Body of pancreas (tissue), 4 donors: ENCODE results near the gene TEX51. TPM values are rescaled to one million over a fixed set of nuclear protein-coding genes. Genes with fewer than 3 reads are reported as not detected.

Source experiments
- ATAC-seq: fragments of 150-250 bp; one replicate; pipeline ENCODE4 v1.9.1; 2016
- DNase-seq, 4 donors: peaks; one replicate each; pipeline ENCODE4 v3.0.0-alpha.2; 2019
- H3K27ac ChIP-seq, 4 donors: fragments of 200-600 bp; sonication (generic); 1 replicate in 3 of 4; 2 replicates in 1 of 4; pipeline versions ENCODE4 v1.5.1 to v1.6.1; 2016 to 2019; ENCODE audit warnings: mild to moderate bottlenecking in 1 of 4, mixed read lengths in 1 of 4, moderate library complexity in 1 of 4
- H3K27me3 ChIP-seq, 2 donors: fragments of 200-600 bp; sonication (generic); one replicate each; pipeline ENCODE4 v1.6.0; 2016; ENCODE audit warnings: mild to moderate bottlenecking in 1 of 2
- H3K36me3 ChIP-seq, 2 donors: fragments of 200-600 bp; sonication (generic); replicated peaks in 1 of 2; 2 replicates each; pipeline ENCODE4 v1.5.1; 2016; ENCODE audit warnings: low read depth in 2 of 2; ENCODE audit not compliant: insufficient read depth in 1 of 2
- H3K4me1 ChIP-seq: fragments of 200-600 bp; sonication (generic); one replicate; pipeline ENCODE4 v1.6.0; 2016
- H3K4me3 ChIP-seq, 2 donors: fragments of 200-600 bp; sonication (generic); 1 replicate in 1 of 2; 2 replicates in 1 of 2; pipeline ENCODE4 v1.5.1; 2016 to 2019
- H3K9me3 ChIP-seq, 3 donors: fragments of 200-600 bp; sonication (generic); 1 replicate in 2 of 3; 2 replicates in 1 of 3; pipeline ENCODE4 v1.5.1; 2016
- CTCF ChIP-seq, 7 experiments: fragments of 450-650 bp in 4 of 7; fragments of 200-600 bp in 3 of 7; sonication (generic) in 3 of 7; IDR thresholded peaks; one replicate each; pipeline ENCODE4 v1.5.1; 2016 to 2019; ENCODE audit warnings: antibody characterized with exemption in 7 of 7
- POLR2A ChIP-seq, 3 donors: fragments of 450-650 bp; IDR thresholded peaks; one replicate each; pipeline ENCODE4 v1.6.1; 2016; ENCODE audit warnings: antibody characterized with exemption in 3 of 3, mild to moderate bottlenecking in 2 of 3
- WGBS, 2 donors: methylation state at CpG; one replicate each; pipeline ENCODE4 v1.1.5; 2017; 5-methylcytosine and 5-hydroxymethylcytosine counted together
- intact Hi-C: fragments of 100-400 bp; cut with DNase I; formaldehyde crosslinking; loops from one replicate; pipeline ENCODE4 v1.15.1; 2023
- total RNA-seq, 2 donors: library from RNA; depleted of rRNA; stranded (reverse); fragments of >200 nt; gene quantifications; one replicate each; pipeline ENCODE4 v1.1.0, GENCODE V29; 2016

The TEX51 gene
- total RNA-seq, 2 donors from 2014 or later: not detected

DNA sequence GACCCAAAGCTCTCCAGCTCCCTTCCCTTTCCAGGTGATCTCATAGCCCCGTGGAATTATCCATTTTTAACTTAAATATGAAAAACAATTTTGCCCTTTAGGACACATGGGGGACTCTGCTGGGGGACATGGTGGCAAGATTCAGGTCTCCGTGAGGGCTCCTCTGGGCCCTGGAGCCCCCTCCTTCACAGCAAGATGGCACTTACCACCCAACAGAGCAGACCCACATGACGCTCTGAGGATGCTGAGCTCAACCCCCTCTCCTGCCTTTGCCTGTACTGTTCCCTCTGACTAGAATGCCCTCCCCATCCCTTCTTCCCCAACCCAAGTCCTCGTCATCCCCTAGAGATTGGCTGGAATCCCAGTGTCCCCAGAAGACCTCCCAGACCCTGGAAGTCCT is 17.2 kb downstream of the TEX51 start:
- ATAC-seq: no peak
- H3K4me3 ChIP-seq: no peak overlapping the region
- H3K27ac ChIP-seq: no peak overlapping the region
- no peaks in the 10 kb centered on the region for H3K36me3 ChIP-seq
- WGBS, 2 donors: 73 to 79% methylated on average over 4 of the region's 4 CpGs
- no peak for DNase-seq
- intact Hi-C loops: no loop called here
- H3K27me3 ChIP-seq: no peaks in the 10 kb centered on the region
- no peaks in the 10 kb centered on the region for H3K4me1 ChIP-seq
- TF ChIP-seq POLR2A (IDR thresholded peaks at IDR 0.05): no peak
- no peak for TF ChIP-seq CTCF (IDR thresholded peaks at IDR 0.05)
- no peaks in the 10 kb centered on the region for H3K9me3 ChIP-seq

GRCh38 chr2:126916744-126917143 is 18.1 kb downstream of the TEX51 start:
- 81 to 85% methylated on average over 4 of the region's 4 CpGs for WGBS, 2 donors
- H3K4me1 ChIP-seq: no peaks in the 10 kb centered on the region
- no peak overlapping the region for H3K27ac ChIP-seq
- no peak overlapping the region for H3K4me3 ChIP-seq
- H3K9me3 ChIP-seq: no peaks in the 10 kb centered on the region
- ATAC-seq (no peak), DNase-seq (no peak)
- TF ChIP-seq POLR2A (IDR thresholded peaks at IDR 0.05) (no peak), CTCF (IDR thresholded peaks at IDR 0.05) (no peak)
- intact Hi-C loops: no loop called here
- no peaks in the 10 kb centered on the region for H3K36me3 ChIP-seq
- H3K27me3 ChIP-seq: no peaks in the 10 kb centered on the region

DNA sequence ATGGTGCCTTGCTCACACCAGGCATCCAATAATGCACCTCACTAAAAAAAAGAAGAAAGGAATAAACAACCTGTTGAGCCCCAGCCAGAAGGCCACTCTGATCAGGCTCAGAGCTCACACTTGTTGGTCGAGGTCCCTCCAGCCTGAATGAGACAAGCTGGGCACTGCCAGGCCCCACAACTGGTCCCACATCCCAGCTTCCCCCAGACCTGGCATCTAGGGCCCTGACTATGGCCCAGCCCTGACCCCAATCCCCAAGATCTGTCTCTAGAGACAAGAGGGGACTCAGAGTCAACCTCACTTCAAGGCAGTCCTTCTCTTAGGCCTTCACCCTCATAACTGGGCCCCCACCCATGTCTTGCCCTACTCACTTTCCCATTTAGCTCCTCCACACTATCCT is 22.4 kb downstream of the TEX51 start:
- TF ChIP-seq CTCF (IDR thresholded peaks at IDR 0.05) (no peak), POLR2A (IDR thresholded peaks at IDR 0.05) (no peak)
- ATAC-seq: no peak
- H3K36me3 ChIP-seq: no peaks in the 10 kb centered on the region
- no peak overlapping the region for H3K4me3 ChIP-seq
- WGBS, 2 donors: 29 to 63% methylated on average over 1 of the region's 1 CpG
- H3K4me1 ChIP-seq: no peaks in the 10 kb centered on the region
- H3K9me3 ChIP-seq: no peaks in the 10 kb centered on the region
- intact Hi-C loops: no loop called here
- no peak overlapping the region for H3K27ac ChIP-seq
- no peak for DNase-seq
- no peaks in the 10 kb centered on the region for H3K27me3 ChIP-seq

DNA sequence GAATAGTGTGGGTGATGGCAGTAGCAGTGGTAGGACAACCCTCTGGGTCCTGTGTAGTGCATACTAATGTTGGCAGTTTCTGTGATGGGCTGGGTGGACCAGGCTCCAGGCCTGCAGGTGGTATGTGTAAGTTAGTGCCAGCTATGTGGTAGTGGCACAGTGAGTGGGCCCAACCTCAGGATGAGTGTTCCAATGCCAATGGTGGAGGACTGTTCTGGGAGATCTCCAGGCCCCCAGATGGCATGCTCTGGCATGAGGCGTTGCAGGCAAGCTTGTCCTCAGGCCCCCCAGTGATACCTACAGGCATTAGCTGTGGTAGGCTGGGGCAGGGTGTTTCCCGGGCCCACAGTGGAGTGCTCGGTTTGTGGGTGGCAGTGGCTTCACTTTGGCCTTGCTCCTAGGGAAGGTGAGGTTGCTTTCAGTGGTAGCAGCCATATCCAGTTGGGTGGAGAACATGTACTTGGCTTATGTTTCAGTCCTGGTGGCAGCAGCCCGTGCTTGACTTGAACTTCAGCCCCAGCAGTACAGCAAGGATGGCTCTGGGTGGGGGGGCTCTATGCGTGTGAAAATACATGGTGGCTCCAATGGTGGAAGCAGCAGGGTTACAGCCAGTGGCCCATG is 32.4 kb downstream of the TEX51 start:
- H3K4me3 ChIP-seq: no peak overlapping the region
- DNase-seq (no peak), ATAC-seq (no peak)
- WGBS, 2 donors: 85 to 89% methylated on average over 5 of the region's 5 CpGs
- H3K36me3 ChIP-seq: no peaks in the 10 kb centered on the region
- no peaks in the 10 kb centered on the region for H3K9me3 ChIP-seq
- H3K4me1 ChIP-seq: no peaks in the 10 kb centered on the region
- H3K27ac ChIP-seq: no peak overlapping the region
- intact Hi-C loops: no loop called here
- TF ChIP-seq CTCF (IDR thresholded peaks at IDR 0.05) (no peak), POLR2A (IDR thresholded peaks at IDR 0.05) (no peak)
- H3K27me3 ChIP-seq: no peaks in the 10 kb centered on the region

DNA sequence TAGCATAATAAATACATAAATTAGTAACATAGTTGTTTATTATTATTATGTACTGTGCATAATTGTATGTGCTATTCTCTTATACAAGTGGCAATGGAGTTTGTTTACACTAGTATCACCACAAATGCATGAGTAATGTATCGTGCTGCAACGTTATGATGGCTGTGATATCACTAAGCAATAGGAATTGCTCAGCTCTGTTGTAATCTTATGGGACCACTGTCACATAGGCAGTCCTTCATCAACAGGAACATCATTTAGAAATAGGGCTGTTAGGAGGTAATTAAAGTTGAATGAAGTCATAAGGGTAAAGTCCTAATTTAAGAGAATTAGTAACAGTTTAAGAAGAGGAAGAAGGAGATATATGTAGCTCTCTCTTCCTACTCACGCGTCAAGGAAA is 33.8 kb downstream of the TEX51 start:
- no peaks in the 10 kb centered on the region for H3K4me1 ChIP-seq
- no peaks in the 10 kb centered on the region for H3K36me3 ChIP-seq
- no peak for DNase-seq
- TF ChIP-seq CTCF (IDR thresholded peaks at IDR 0.05): no peak
- TF ChIP-seq POLR2A (IDR thresholded peaks at IDR 0.05): no peak
- intact Hi-C loops: no loop called here
- no peaks in the 10 kb centered on the region for H3K27me3 ChIP-seq
- 63 to 67% methylated on average over 4 of the region's 4 CpGs for WGBS, 2 donors
- no peak for ATAC-seq
- H3K27ac ChIP-seq: no peak overlapping the region
- H3K9me3 ChIP-seq: no peaks in the 10 kb centered on the region
- no peak overlapping the region for H3K4me3 ChIP-seq
